DOHH2 (cell line): ENCODE results near the gene SH2D7.

Experiments
- EZH2phosphoT487 ChIP-seq: fragments of 200-600 bp; sonication (generic); IDR thresholded peaks from 2 replicates; pipeline ENCODE4 v1.6.1; 2017; ENCODE audit warnings: borderline replicate concordance, mild to moderate bottlenecking, antibody characterized with exemption, low read length, moderate library complexity, mixed read lengths
- TF ChIP-seq, protein P1 (sequence below): fragments of 200-600 bp; sonication (generic); IDR thresholded peaks from one replicate; pipeline ENCODE4 v1.5.1; 2014; ENCODE audit warnings: antibody characterized with exemption, mild to moderate bottlenecking, low read depth, low read length; ENCODE audit not compliant: poor library complexity, severe bottlenecking

DNA sequence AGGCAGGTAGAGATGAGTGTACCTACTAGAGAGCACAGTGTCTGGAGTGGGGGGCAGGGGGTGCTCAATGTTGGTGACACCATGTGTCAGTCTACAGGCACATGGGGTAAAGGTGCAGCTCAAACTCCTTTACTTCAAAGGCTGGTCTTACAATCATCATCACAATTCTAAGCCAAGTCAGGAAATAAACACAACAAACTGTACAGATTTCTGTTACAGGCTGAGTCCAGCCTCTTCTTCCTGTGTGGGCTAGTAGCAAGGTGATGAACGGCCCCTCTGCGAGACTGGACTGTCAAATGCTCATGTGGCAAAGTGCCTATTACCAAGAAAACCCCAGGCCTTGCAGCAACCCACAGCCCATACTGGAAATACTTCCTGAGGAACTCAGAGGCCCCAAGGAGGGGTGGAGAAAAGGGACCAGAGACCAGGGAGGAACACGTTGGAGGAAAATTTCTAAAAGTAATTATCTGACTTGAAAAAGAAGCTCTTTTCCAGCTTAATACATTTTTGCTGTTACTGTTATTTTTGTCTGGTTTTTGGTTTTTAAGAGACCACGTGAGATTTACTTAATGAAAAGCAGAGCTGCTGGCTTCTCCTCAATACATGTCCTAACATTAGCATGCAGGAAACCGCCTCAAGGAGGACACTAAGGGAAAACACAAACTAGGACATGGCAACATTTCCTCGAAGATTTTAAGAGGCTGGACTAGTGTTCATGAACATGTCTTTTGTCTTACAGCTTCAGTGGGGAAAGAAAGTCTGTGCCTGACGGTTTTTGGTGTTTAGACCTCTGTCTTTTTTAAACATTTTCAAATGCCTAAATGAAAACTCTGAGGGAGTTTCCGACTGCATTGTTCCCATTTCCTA lies 44.4 kb upstream of the SH2D7 start:
- TF ChIP-seq, protein P1, sequence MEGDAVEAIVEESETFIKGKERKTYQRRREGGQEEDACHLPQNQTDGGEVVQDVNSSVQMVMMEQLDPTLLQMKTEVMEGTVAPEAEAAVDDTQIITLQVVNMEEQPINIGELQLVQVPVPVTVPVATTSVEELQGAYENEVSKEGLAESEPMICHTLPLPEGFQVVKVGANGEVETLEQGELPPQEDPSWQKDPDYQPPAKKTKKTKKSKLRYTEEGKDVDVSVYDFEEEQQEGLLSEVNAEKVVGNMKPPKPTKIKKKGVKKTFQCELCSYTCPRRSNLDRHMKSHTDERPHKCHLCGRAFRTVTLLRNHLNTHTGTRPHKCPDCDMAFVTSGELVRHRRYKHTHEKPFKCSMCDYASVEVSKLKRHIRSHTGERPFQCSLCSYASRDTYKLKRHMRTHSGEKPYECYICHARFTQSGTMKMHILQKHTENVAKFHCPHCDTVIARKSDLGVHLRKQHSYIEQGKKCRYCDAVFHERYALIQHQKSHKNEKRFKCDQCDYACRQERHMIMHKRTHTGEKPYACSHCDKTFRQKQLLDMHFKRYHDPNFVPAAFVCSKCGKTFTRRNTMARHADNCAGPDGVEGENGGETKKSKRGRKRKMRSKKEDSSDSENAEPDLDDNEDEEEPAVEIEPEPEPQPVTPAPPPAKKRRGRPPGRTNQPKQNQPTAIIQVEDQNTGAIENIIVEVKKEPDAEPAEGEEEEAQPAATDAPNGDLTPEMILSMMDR: no peak
- no peak for TF ChIP-seq EZH2phosphoT487
